HL-60 (cell line): ENCODE results near the gene KRTAP10-7.
"Not testable (repeated sequence)": the region's sequence is repeated elsewhere in the genome, so short reads cannot be mapped to it uniquely, and the experiment has no call there.

Experiments used
- DNase-seq, 2 experiments: peaks; one replicate each; pipeline ENCODE4 v3.0.0-alpha.2; 2010 to 2020; ENCODE audit warnings: low read depth in 1 of 2, low spot score in 1 of 2
- H3K27ac ChIP-seq: fragments of 250-450 bp; sonication (Bioruptor Pico); replicated peaks from 2 replicates; pipeline ENCODE4 v1.5.1; 2020; ENCODE audit warnings: mild to moderate bottlenecking, moderate library complexity
- H3K27me3 ChIP-seq: fragments of 250-450 bp; sonication (Bioruptor Pico); 2 replicates; pipeline ENCODE4 v1.5.1; 2021; ENCODE audit warnings: mild to moderate bottlenecking, moderate library complexity; ENCODE audit not compliant: insufficient read depth, poor library complexity, severe bottlenecking
- H3K4me3 ChIP-seq: replicated peaks from 2 replicates; pipeline ENCODE4 v1.5.1; 2011; ENCODE audit warnings: mild to moderate bottlenecking, control low read depth, low read length; ENCODE audit not compliant: insufficient read depth
- GABPA ChIP-seq: IDR thresholded peaks from 2 replicates; pipeline ENCODE4 v1.6.1; 2012; ENCODE audit warnings: low read depth
- POLR2AphosphoS5 ChIP-seq: IDR thresholded peaks from 2 replicates; pipeline ENCODE4 v1.6.1; 2012; ENCODE audit warnings: low read depth
- SPI1 ChIP-seq: IDR thresholded peaks from 2 replicates; pipeline ENCODE4 v1.6.1; 2012; ENCODE audit warnings: low read depth, mild to moderate bottlenecking, borderline replicate concordance
- TF ChIP-seq, protein P1 (sequence below): IDR thresholded peaks from 2 replicates; pipeline ENCODE4 v1.6.1; 2012; ENCODE audit warnings: low read depth; ENCODE audit not compliant: insufficient replicate concordance
- TF ChIP-seq, protein P2 (sequence below): IDR thresholded peaks from one replicate; pipeline ENCODE4 v1.5.1; 2011; ENCODE audit warnings: low read length, control low read depth, inconsistent platforms; ENCODE audit not compliant: insufficient read depth

Gene KRTAP10-7

GRCh38 chr21:44603911-44604310 lies 3.5 kb downstream of the KRTAP10-7 start:
- no peak for TF ChIP-seq SPI1
- TF ChIP-seq, protein P1, sequence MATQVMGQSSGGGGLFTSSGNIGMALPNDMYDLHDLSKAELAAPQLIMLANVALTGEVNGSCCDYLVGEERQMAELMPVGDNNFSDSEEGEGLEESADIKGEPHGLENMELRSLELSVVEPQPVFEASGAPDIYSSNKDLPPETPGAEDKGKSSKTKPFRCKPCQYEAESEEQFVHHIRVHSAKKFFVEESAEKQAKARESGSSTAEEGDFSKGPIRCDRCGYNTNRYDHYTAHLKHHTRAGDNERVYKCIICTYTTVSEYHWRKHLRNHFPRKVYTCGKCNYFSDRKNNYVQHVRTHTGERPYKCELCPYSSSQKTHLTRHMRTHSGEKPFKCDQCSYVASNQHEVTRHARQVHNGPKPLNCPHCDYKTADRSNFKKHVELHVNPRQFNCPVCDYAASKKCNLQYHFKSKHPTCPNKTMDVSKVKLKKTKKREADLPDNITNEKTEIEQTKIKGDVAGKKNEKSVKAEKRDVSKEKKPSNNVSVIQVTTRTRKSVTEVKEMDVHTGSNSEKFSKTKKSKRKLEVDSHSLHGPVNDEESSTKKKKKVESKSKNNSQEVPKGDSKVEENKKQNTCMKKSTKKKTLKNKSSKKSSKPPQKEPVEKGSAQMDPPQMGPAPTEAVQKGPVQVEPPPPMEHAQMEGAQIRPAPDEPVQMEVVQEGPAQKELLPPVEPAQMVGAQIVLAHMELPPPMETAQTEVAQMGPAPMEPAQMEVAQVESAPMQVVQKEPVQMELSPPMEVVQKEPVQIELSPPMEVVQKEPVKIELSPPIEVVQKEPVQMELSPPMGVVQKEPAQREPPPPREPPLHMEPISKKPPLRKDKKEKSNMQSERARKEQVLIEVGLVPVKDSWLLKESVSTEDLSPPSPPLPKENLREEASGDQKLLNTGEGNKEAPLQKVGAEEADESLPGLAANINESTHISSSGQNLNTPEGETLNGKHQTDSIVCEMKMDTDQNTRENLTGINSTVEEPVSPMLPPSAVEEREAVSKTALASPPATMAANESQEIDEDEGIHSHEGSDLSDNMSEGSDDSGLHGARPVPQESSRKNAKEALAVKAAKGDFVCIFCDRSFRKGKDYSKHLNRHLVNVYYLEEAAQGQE: no peak
- TF ChIP-seq POLR2AphosphoS5: no peak
- TF ChIP-seq, protein P2, sequence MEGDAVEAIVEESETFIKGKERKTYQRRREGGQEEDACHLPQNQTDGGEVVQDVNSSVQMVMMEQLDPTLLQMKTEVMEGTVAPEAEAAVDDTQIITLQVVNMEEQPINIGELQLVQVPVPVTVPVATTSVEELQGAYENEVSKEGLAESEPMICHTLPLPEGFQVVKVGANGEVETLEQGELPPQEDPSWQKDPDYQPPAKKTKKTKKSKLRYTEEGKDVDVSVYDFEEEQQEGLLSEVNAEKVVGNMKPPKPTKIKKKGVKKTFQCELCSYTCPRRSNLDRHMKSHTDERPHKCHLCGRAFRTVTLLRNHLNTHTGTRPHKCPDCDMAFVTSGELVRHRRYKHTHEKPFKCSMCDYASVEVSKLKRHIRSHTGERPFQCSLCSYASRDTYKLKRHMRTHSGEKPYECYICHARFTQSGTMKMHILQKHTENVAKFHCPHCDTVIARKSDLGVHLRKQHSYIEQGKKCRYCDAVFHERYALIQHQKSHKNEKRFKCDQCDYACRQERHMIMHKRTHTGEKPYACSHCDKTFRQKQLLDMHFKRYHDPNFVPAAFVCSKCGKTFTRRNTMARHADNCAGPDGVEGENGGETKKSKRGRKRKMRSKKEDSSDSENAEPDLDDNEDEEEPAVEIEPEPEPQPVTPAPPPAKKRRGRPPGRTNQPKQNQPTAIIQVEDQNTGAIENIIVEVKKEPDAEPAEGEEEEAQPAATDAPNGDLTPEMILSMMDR: no peak
- no peak for TF ChIP-seq GABPA
- no peak for DNase-seq
- no peak overlapping the region for H3K27ac ChIP-seq
- H3K4me3 ChIP-seq: no peak overlapping the region
- peaks cover 2% of the 10 kb centered on the region for H3K27me3 ChIP-seq

DNA sequence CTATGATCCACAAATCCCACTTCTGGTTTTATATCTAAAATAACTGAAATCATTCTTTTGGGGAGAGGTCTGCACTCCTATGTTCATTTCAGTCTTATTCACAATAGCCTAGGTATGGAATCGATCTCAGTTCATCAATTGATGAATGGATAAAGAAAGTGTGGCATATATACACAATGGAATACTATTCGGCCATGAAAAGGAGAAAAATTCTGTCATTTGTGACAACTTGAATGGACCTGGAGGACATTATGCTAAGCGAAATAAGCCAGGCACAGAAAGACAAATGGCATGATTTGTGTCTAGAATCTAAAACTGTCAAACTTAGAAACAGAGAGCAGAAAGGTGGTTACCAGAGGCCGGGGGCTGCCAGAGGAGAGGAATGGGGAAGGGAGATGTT lies 6.1 kb downstream of the KRTAP10-7 start:
- Histone ChIP-seq H3K27ac (no peak overlapping the region), H3K4me3 (no peak overlapping the region), H3K27me3 (peaks cover 2% of the 10 kb centered on the region)
- TF ChIP-seq, protein P1: no peak
- TF ChIP-seq GABPA: no peak
- TF ChIP-seq POLR2AphosphoS5: no peak
- TF ChIP-seq SPI1: no peak
- TF ChIP-seq, protein P2: no peak
- DNase-seq: no peak

DNA sequence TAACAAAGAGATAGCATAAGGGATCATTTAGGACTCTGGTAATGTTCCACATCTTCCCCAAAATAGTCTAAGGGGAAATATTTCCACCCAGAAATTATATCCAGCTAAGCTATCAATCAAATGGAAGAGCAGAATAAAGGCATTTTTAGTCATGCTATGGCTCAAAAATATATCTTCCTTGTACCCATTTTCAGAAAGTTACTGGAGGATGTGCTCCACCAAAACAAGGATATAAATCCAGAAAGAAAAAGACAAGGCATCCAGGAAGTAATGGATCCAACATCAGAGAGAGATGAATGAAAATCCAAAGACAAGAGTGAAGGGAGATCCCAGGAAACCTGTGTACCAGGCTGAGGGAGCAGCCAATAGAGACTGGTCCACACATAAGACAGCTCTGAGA lies 8.8 kb downstream of the KRTAP10-7 start:
- TF ChIP-seq SPI1 (no peak), POLR2AphosphoS5 (no peak)
- H3K27ac ChIP-seq: no peak overlapping the region
- DNase-seq: no peak
- peaks cover under 1% of the 10 kb centered on the region for H3K27me3 ChIP-seq
- H3K4me3 ChIP-seq: no peak overlapping the region

- not testable (repeated sequence) for DNase-seq, H3K4me3 ChIP-seq, H3K27ac ChIP-seq, H3K27me3 ChIP-seq
Observed at GRCh38 chr21:44610157-44610843, 9.9 kb downstream of the KRTAP10-7 start.

DNA sequence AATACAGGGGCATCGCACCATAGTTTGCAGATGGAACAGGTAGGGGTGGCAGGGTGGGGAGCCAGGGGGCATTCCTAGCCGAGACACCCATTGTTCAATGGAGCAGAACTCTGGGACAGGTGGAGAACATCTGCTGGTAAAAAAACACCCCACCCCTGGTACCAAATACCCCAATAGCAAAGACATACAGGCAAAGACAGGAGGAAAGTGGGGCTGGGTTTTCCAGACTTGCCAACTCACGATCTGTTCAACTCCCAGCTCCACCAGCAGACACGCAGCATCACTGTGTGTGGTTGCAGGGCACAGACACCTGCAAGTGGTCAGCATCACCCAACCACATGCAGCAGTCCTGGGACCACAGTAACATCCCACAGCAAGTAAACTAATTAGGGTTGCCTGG lies 11.2 kb downstream of the KRTAP10-7 start:
- no peaks in the 10 kb centered on the region for H3K27me3 ChIP-seq
- TF ChIP-seq POLR2AphosphoS5 (no peak), GABPA (no peak), SPI1 (no peak)
- TF ChIP-seq, protein P1: no peak
- TF ChIP-seq, protein P2: no peak
- no peak for DNase-seq
- H3K27ac ChIP-seq: no peak overlapping the region
- H3K4me3 ChIP-seq: no peak overlapping the region
